ENCODE results near the gene CLK1.
"Not testable (repeated sequence)": the region's sequence is repeated elsewhere in the genome, so short reads cannot be mapped to it uniquely, and the experiment has no call there.

Gene CLK1

GRCh38 chr2:200864176-200865034 lies at the start of gene CLK1:
Gene CLK1 (minus strand): TSS chr2:200864658. CDS start chr2:200861862, 2,796 bp downstream.
- DNase-seq = peak; percentile 92

GRCh38 chr2:200913654-200914053 lies 49.2 kb upstream of the CLK1 start:
- peak; percentile 77 for DNase-seq

GRCh38 chr2:200909958-200910357 lies 45.5 kb upstream of the CLK1 start:
- no peak for DNase-seq

- peak; percentile 73 for DNase-seq
Measured at GRCh38 chr2:200905618-200906296, 41.3 kb upstream of the CLK1 start.

GRCh38 chr2:200901459-200902072 lies 37.1 kb upstream of the CLK1 start:
- DNase-seq = peak; percentile 93

- DNase-seq = no peak
Measured at GRCh38 chr2:200899482-200899881, 35.0 kb upstream of the CLK1 start.

- DNase-seq = peak; percentile 97
Measured at GRCh38 chr2:200888704-200889625, 24.5 kb upstream of the CLK1 start, which contains the start of the genes NIF3L1 and PPIL3. Gene NIF3L1 (plus strand): TSS chr2:200889371. CDS start chr2:200891944, 2,573 bp downstream. Gene PPIL3 (minus strand): TSS chr2:200889077. CDS start chr2:200887615, 1,462 bp downstream.

- not testable (repeated sequence) for DNase-seq
Measured at GRCh38 chr2:200881715-200882249, 17.3 kb upstream of the CLK1 start.

- DNase-seq = no peak
Measured at GRCh38 chr2:200878289-200878880, 13.9 kb upstream of the CLK1 start.

- no peak for DNase-seq
Measured at GRCh38 chr2:200877443-200877842, 13.0 kb upstream of the CLK1 start.

- DNase-seq = no peak
Measured at GRCh38 chr2:200873560-200873959, 9.1 kb upstream of the CLK1 start.

- DNase-seq = no peak
Measured at GRCh38 chr2:200871151-200871550, 6.7 kb upstream of the CLK1 start.

GRCh38 chr2:200869014-200869413 lies 4.6 kb upstream of the CLK1 start:
- no peak for DNase-seq

- no peak for DNase-seq
Measured at GRCh38 chr2:200863782-200864175, 679 bp downstream of the CLK1 start.

- DNase-seq = peak; percentile 42
Measured at GRCh38 chr2:200862532-200863000, 1.9 kb downstream of the CLK1 start.

- no peak for DNase-seq
Measured at GRCh38 chr2:200861617-200862155, 2.8 kb downstream of the CLK1 start.

- no peak for DNase-seq
Measured at GRCh38 chr2:200860092-200860795, 4.2 kb downstream of the CLK1 start.

GRCh38 chr2:200856806-200857205 lies 7.7 kb downstream of the CLK1 start:
- DNase-seq = no peak

GRCh38 chr2:200852605-200853004 lies 11.9 kb downstream of the CLK1 start:
- no peak for DNase-seq
